GM12878 (cell line): ENCODE data around the gene ZNF79. TPM values are rescaled to one million over a fixed set of nuclear protein-coding genes. Genes with fewer than 3 reads are reported as not detected.

ENCODE experiments used
- ATAC-seq: fragments of 200-7000 bp; cut with Tn5 transposase; 3 replicates; pipeline ENCODE4 v1.9.1; 2020; ENCODE audit warnings: mild to moderate bottlenecking, moderate library complexity
- BruUV-seq: library from RNA; stranded (reverse); fragments of 400-500 nt; replicated peaks from 2 replicates; lab custom pipeline; 2021; lab: Mats Ljungman, UMichigan
- CTCF ChIA-PET: fragments of 300-600 bp; sonication (Branson Sonifier 250); formaldehyde crosslinking; extraction: SDS; loops from one replicate; lab custom pipeline; 2021; ENCODE audit warnings: inconsistent platforms; lab: Yijun Ruan, JAX
- POLR2A ChIA-PET: fragments of 350-600 bp; formaldehyde crosslinking; extraction: SDS; loops from one replicate; lab custom pipeline; 2021; ENCODE audit warnings: inconsistent platforms; lab: Charles Lee
- RAD21 ChIA-PET: fragments of 300-600 bp; sonication (Branson Sonifier 250); formaldehyde crosslinking; loops from one replicate; lab custom pipeline; 2023; ENCODE audit warnings: antibody characterized with exemption; ENCODE audit not compliant: unreplicated experiment; lab: Charles Lee
- SMC1A ChIA-PET: fragments of 300-600 bp; sonication (Branson Sonifier 250); formaldehyde crosslinking; loops from one replicate; lab custom pipeline; 2023; ENCODE audit not compliant: unreplicated experiment, uncharacterized antibody; lab: Charles Lee
- DNase-seq: peaks from one replicate; pipeline ENCODE4 v3.0.0-alpha.2; 2011; ENCODE audit warnings: low read depth, low spot score
- FAIRE-seq: peaks from 3 replicates; lab custom pipeline; 2011; peaks lifted over from hg19 to GRCh38; lab: Jason Lieb, UNC
- H2AFZ ChIP-seq: 2 replicates; pipeline ENCODE4 v1.6.0; 2011; ENCODE audit warnings: low read depth, low read length, control low read depth; ENCODE audit not compliant: control insufficient read depth
- H3K27ac ChIP-seq: 2 replicates; pipeline ENCODE4 v1.5.1; 2011; ENCODE audit warnings: control low read depth; ENCODE audit not compliant: control insufficient read depth, insufficient read depth
- H3K27me3 ChIP-seq, 2 experiments: replicated peaks in 1 of 2; 2 replicates each; pipeline versions ENCODE4 v1.6.0 to v1.6.1; 2011; ENCODE audit warnings: low read length in 1 of 2; ENCODE audit not compliant: control insufficient read depth in 2 of 2, insufficient read depth in 2 of 2
- H3K36me3 ChIP-seq, 2 experiments: 2 replicates each; pipeline ENCODE4 v1.5.1; 2011; ENCODE audit warnings: low read length in 1 of 2; ENCODE audit not compliant: control insufficient read depth in 2 of 2, insufficient read depth in 2 of 2
- H3K4me1 ChIP-seq: 2 replicates; pipeline ENCODE4 v1.6.1; 2011; ENCODE audit warnings: mild to moderate bottlenecking, low read length, moderate library complexity, mixed read lengths; ENCODE audit not compliant: control insufficient read depth, insufficient read depth
- H3K4me2 ChIP-seq: 2 replicates; pipeline ENCODE4 v1.6.0; 2011; ENCODE audit warnings: control low read depth; ENCODE audit not compliant: control insufficient read depth, insufficient read depth
- H3K4me3 ChIP-seq: fragments of 200-600 bp; sonication (generic); 2 replicates; pipeline ENCODE4 v1.5.1; 2016
- H3K79me2 ChIP-seq: 2 replicates; pipeline ENCODE4 v1.6.0; 2011; ENCODE audit warnings: low read length; ENCODE audit not compliant: control insufficient read depth, insufficient read depth
- H3K9ac ChIP-seq: 2 replicates; pipeline ENCODE4 v1.8.0; 2011; ENCODE audit warnings: low read length, control low read depth, mixed read lengths; ENCODE audit not compliant: control insufficient read depth, insufficient read depth
- H3K9me3 ChIP-seq: replicated peaks from 3 replicates; pipeline ENCODE4 v1.5.1; 2011; ENCODE audit warnings: mild to moderate bottlenecking, low read length; ENCODE audit not compliant: control insufficient read depth, insufficient read depth
- H4K20me1 ChIP-seq: 2 replicates; pipeline ENCODE4 v1.6.0; 2011; ENCODE audit not compliant: control insufficient read depth, insufficient read depth
- ATF2 ChIP-seq: IDR thresholded peaks from 2 replicates; pipeline ENCODE4 v1.6.1; 2012; ENCODE audit warnings: low read length, inconsistent platforms
- BCL11A ChIP-seq: IDR thresholded peaks from 2 replicates; pipeline ENCODE4 v1.6.1; 2011; ENCODE audit warnings: low read depth, low read length
- CBX5 ChIP-seq: sonication (generic); IDR thresholded peaks from 2 replicates; pipeline ENCODE4 v1.6.1; 2016; ENCODE audit warnings: low read depth, moderate library complexity, mild to moderate bottlenecking, inconsistent platforms
- CREM ChIP-seq: IDR thresholded peaks from 2 replicates; pipeline ENCODE4 v1.6.1; 2014; ENCODE audit warnings: antibody characterized with exemption, low read depth
- CUX1 ChIP-seq: IDR thresholded peaks from 2 replicates; pipeline ENCODE4 v1.6.1; 2012; ENCODE audit warnings: improper control_type of control experiment, low read depth, low read length; ENCODE audit not compliant: insufficient replicate concordance
- FOS ChIP-seq: IDR thresholded peaks from 3 replicates; pipeline ENCODE4 v1.6.1; 2011; ENCODE audit warnings: borderline replicate concordance; ENCODE audit not compliant: insufficient read length; ENCODE audit errors: extremely low read depth
- IKZF2 ChIP-seq, 2 experiments: fragments of 450-650 bp; IDR thresholded peaks; 2 replicates each; pipeline ENCODE4 v1.6.1; 2017; ENCODE audit warnings: mild to moderate bottlenecking in 2 of 2, moderate library complexity in 2 of 2
- MEF2B ChIP-seq: fragments of 450-650 bp; IDR thresholded peaks from 2 replicates; pipeline ENCODE4 v1.6.1; 2018; ENCODE audit warnings: mild to moderate bottlenecking, moderate library complexity; ENCODE audit not compliant: partially characterized antibody, poor library complexity, severe bottlenecking
- MLLT1 ChIP-seq: fragments of 450-650 bp; IDR thresholded peaks from 2 replicates; pipeline ENCODE4 v1.6.1; 2016; ENCODE audit warnings: mild to moderate bottlenecking
- MTA3 ChIP-seq: IDR thresholded peaks from 2 replicates; pipeline ENCODE4 v1.6.1; 2012; ENCODE audit warnings: low read length, inconsistent platforms, borderline replicate concordance
- MYC ChIP-seq: IDR thresholded peaks from 2 replicates; pipeline ENCODE4 v1.6.1; 2011; ENCODE audit warnings: mild to moderate bottlenecking, low read length, moderate library complexity, inconsistent platforms; ENCODE audit not compliant: insufficient read depth, insufficient replicate concordance, insufficient read length, severe bottlenecking
- NBN ChIP-seq: fragments of 450-650 bp; IDR thresholded peaks from 2 replicates; pipeline ENCODE4 v1.6.1; 2016
- POLR2AphosphoS2 ChIP-seq: IDR thresholded peaks from 2 replicates; pipeline ENCODE4 v1.6.1; 2011; ENCODE audit warnings: low read depth, mild to moderate bottlenecking, low read length, improper control_type of control experiment, moderate library complexity
- RAD51 ChIP-seq: fragments of 450-650 bp; IDR thresholded peaks from 2 replicates; pipeline ENCODE4 v1.6.1; 2016; ENCODE audit warnings: moderate library complexity, mild to moderate bottlenecking, inconsistent platforms
- RFX5 ChIP-seq: IDR thresholded peaks from 2 replicates; pipeline ENCODE4 v1.6.1; 2011; ENCODE audit warnings: low read depth, low read length, improper control_type of control experiment
- SMARCA5 ChIP-seq: fragments of 450-650 bp; IDR thresholded peaks from 2 replicates; pipeline ENCODE4 v1.6.1; 2017; ENCODE audit warnings: mild to moderate bottlenecking
- SUPT20H ChIP-seq: IDR thresholded peaks from 2 replicates; pipeline ENCODE4 v1.6.1; 2011; ENCODE audit warnings: low read depth, mild to moderate bottlenecking, low read length, moderate library complexity, borderline replicate concordance; ENCODE audit not compliant: control insufficient read depth
- TARDBP ChIP-seq: IDR thresholded peaks from 2 replicates; pipeline ENCODE4 v1.6.1; 2016; ENCODE audit warnings: borderline replicate concordance
- YY1 ChIP-seq: IDR thresholded peaks from 2 replicates; pipeline ENCODE4 v1.6.1; 2011; ENCODE audit warnings: low read depth, mild to moderate bottlenecking, low read length
- WGBS: methylation state at CpG from one replicate; pipeline ENCODE4 v1.1.6; 2016; ENCODE audit warnings: low lambda C conversion rate; ENCODE audit not compliant: insufficient replicate concordance, insufficient coverage; ENCODE audit errors: missing lambda C conversion rate; 5-methylcytosine and 5-hydroxymethylcytosine counted together
- in situ Hi-C: fragments of 300-500 bp; cut with MboI; formaldehyde crosslinking; loops from 9 replicates; pipeline ENCODE4 v1.14.3; 2018; ENCODE audit warnings: mixed read lengths
- intact Hi-C: fragments of 100-400 bp; cut with micrococcal nuclease; formaldehyde crosslinking; loops from one replicate; pipeline ENCODE4 v1.14.2; 2022; ENCODE audit not compliant: unreplicated experiment
- polyA plus RNA-seq, 11 experiments: library from polyadenylated mRNA; depleted of rRNA in 4 of 11; unstranded in 6 of 11; stranded (reverse) in 5 of 11; fragments of >200 nt; fragmentation: Nextera tagmentation in 4 of 11; fragmentation: Illumina TruSeq in 1 of 11; extraction: Ambion mirVana in 4 of 11; extraction: Trizol in 1 of 11; gene quantifications; 1 replicate in 1 of 11; 2 replicates in 10 of 11; pipeline versions ENCODE4 v1.2.1 to v1.2.3, GENCODE V29; 2011 to 2016; ENCODE audit warnings: inconsistent platforms in 2 of 11, missing spikeins in 2 of 11, low read depth in 1 of 11
- total RNA-seq, 4 experiments: library from RNA; depleted of rRNA in 3 of 4; stranded (reverse); fragments of >200 nt in 3 of 4; fragmentation: Illumina TruSeq in 1 of 4; extraction: Trizol in 1 of 4; gene quantifications; 2 replicates each; pipeline versions ENCODE4 v1.2.1 to v1.2.3, GENCODE V29; 2013 to 2021

ZNF79 gene
- total and polyA plus RNA-seq, 10 of the 15 experiments (the other 5 are each of a cell fraction or from before 2014, with no cell fraction given), result 1.8 to 14.1 (median 11.7) TPM

- Histone ChIP-seq H3K9ac (no peak overlapping the region), H3K4me1 (no peaks in the 10 kb centered on the region), H3K27ac (no peak overlapping the region), H3K4me3 (no peak overlapping the region), H3K36me3 (peaks cover 0 to 5% of the 10 kb centered on the region in 2 experiments; a peak in 1 of 4 replicates), H4K20me1 (no peaks in the 10 kb centered on the region), H3K79me2 (no peaks in the 10 kb centered on the region), H2AFZ (no peak overlapping the region), H3K9me3 (no peaks in the 10 kb centered on the region), H3K4me2 (no peak overlapping the region), H3K27me3 (no peaks in the 10 kb centered on the region)
- WGBS, result 100% methylated on average over 3 of the region's 3 CpGs
- intact Hi-C loops, result no loop called here
- CTCF ChIA-PET, result no interaction called here
- in situ Hi-C loops, result no loop called here
- ATAC-seq (no peak), FAIRE-seq (no peak), DNase-seq (no peak)
- no TSS peak for BruUV-seq
- RAD21 ChIA-PET, result no interaction called here
- SMC1A ChIA-PET, result no interaction called here
- POLR2A ChIA-PET, result no interaction called here
- TF ChIP-seq CBX5 (no peak), MTA3 (no peak), RAD51 (no peak), CUX1 (no peak), SUPT20H (no peak), MLLT1 (no peak), CREM (no peak), IKZF2 (IDR thresholded peaks at IDR 0.05) (no peak), SMARCA5 (no peak), ATF2 (no peak), FOS (no peak), NBN (no peak), YY1 (no peak), TARDBP (no peak), RFX5 (no peak), BCL11A (no peak), MEF2B (no peak), POLR2AphosphoS2 (no peak), MYC (no peak)
Measured at GRCh38 chr9:127470662-127471061, 46.5 kb downstream of the ZNF79 start.
